HepG2 (cell line): Measurements from ENCODE around the gene CCDC117. TPM values are rescaled to one million over a fixed set of nuclear protein-coding genes. Genes with fewer than 3 reads are reported as not detected.

Experiments
- ISX ChIP-seq: sonication (generic); formaldehyde crosslinking; conservative IDR thresholded peaks from 2 replicates; pipeline ENCODE4 v1.5.0; 2020; ENCODE audit warnings: missing genetic modification reagents
- NR2C2 ChIP-seq: sonication (generic); formaldehyde crosslinking; IDR thresholded peaks from 2 replicates; pipeline ENCODE4 v1.4.0; 2020; ENCODE audit warnings: missing genetic modification reagents, mild to moderate bottlenecking, moderate library complexity, borderline replicate concordance
- ONECUT2 ChIP-seq: sonication (generic); formaldehyde crosslinking; IDR thresholded peaks from 2 replicates; pipeline ENCODE4 v1.4.0; 2020; ENCODE audit warnings: missing genetic modification reagents
- POLR2A ChIP-seq, 2 experiments: IDR thresholded peaks; 2 replicates each; pipeline ENCODE4 v1.6.1; 2011; ENCODE audit warnings: low read depth in 2 of 2, low read length in 2 of 2, mild to moderate bottlenecking in 1 of 2, moderate library complexity in 1 of 2; ENCODE audit not compliant: insufficient read depth in 1 of 2
- XBP1 ChIP-seq: sonication (generic); formaldehyde crosslinking; IDR thresholded peaks from 2 replicates; pipeline ENCODE4 v1.5.0; 2020; ENCODE audit warnings: missing genetic modification reagents
- ZNF101 ChIP-seq: sonication (generic); formaldehyde crosslinking; IDR thresholded peaks from 2 replicates; pipeline ENCODE4 v1.4.0; 2020; ENCODE audit warnings: mild to moderate bottlenecking, low read depth, missing genetic modification reagents, borderline replicate concordance
- ZNF296 ChIP-seq: sonication (generic); formaldehyde crosslinking; conservative IDR thresholded peaks from 2 replicates; pipeline ENCODE4 v1.5.0; 2020; ENCODE audit warnings: mild to moderate bottlenecking, missing genetic modification reagents
- ZNF44 ChIP-seq: sonication (generic); formaldehyde crosslinking; IDR thresholded peaks from 2 replicates; pipeline ENCODE4 v1.5.1; 2020; ENCODE audit warnings: mild to moderate bottlenecking, missing genetic modification reagents
- ZNF766 ChIP-seq: sonication (generic); formaldehyde crosslinking; IDR thresholded peaks from 2 replicates; pipeline ENCODE4 v1.5.0; 2020; ENCODE audit warnings: missing genetic modification reagents, borderline replicate concordance
- ZNF781 ChIP-seq: sonication (generic); formaldehyde crosslinking; IDR thresholded peaks from 2 replicates; pipeline ENCODE4 v1.5.1; 2020; ENCODE audit warnings: borderline replicate concordance, mild to moderate bottlenecking, missing genetic modification reagents; ENCODE audit errors: not compliant biosample characterization
- polyA plus RNA-seq, 8 experiments: library from polyadenylated mRNA; depleted of rRNA in 3 of 8; stranded (reverse) in 7 of 8; unstranded in 1 of 8; fragments of >200 nt; fragmentation: Illumina TruSeq in 4 of 8; extraction: Trizol in 4 of 8; gene quantifications; 2 replicates each; pipeline versions ENCODE4 v1.2.1 to v1.2.3, GENCODE V29; 2011 to 2016; ENCODE audit warnings: low read depth in 4 of 8, missing spikeins in 1 of 8, mixed read lengths in 1 of 8; ENCODE audit not compliant: insufficient read depth in 1 of 8
- total RNA-seq, 5 experiments: library from RNA; depleted of rRNA; stranded (reverse); fragments of >200 nt; fragmentation: Illumina TruSeq; extraction: Trizol; gene quantifications; 2 replicates each; pipeline ENCODE4 v1.2.3, GENCODE V29; 2016; ENCODE audit warnings: low read depth in 1 of 5
- TF ChIP-seq, protein P1 (sequence below): sonication (generic); formaldehyde crosslinking; IDR thresholded peaks from 2 replicates; pipeline ENCODE4 v1.5.0; 2020; ENCODE audit warnings: missing genetic modification reagents
- TF ChIP-seq, protein P2 (sequence below), 2 experiments: sonication (generic) in 1 of 2; formaldehyde crosslinking in 1 of 2; IDR thresholded peaks; 2 replicates each; pipeline versions ENCODE4 v1.4.0 to v1.6.1; 2018 to 2020; ENCODE audit warnings: missing genetic modification reagents in 2 of 2, borderline replicate concordance in 1 of 2, low read depth in 1 of 2, mild to moderate bottlenecking in 1 of 2, missing biosample characterization in 1 of 2
- TF ChIP-seq, protein P3 (sequence below): sonication (generic); formaldehyde crosslinking; IDR thresholded peaks from 2 replicates; pipeline ENCODE4 v1.4.0; 2020; ENCODE audit warnings: missing genetic modification reagents
- TF ChIP-seq, protein P4 (sequence below): sonication (generic); formaldehyde crosslinking; conservative IDR thresholded peaks from 2 replicates; pipeline ENCODE4 v1.4.0; 2020; ENCODE audit warnings: mild to moderate bottlenecking, missing genetic modification reagents, moderate library complexity

CCDC117 gene
- total and polyA plus RNA-seq, 2 of the 13 experiments (the other 11 are each of a cell fraction or from before 2014, with no cell fraction given), result 12.6 to 34.2 TPM

GRCh38 chr22:28798810-28799605 lies 26.5 kb downstream of the CCDC117 start (continued):
- no peak for TF ChIP-seq ZNF781
- peak; percentile 48 to 89; a peak in 2 of 4 replicates for TF ChIP-seq POLR2A (IDR thresholded peaks at IDR 0.05; ENCODE audit: insufficient read depth in 1 of 2, low read depth in 2 of 2, low read length in 2 of 2)
- TF ChIP-seq, protein P1, sequence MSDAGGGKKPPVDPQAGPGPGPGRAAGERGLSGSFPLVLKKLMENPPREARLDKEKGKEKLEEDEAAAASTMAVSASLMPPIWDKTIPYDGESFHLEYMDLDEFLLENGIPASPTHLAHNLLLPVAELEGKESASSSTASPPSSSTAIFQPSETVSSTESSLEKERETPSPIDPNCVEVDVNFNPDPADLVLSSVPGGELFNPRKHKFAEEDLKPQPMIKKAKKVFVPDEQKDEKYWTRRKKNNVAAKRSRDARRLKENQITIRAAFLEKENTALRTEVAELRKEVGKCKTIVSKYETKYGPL (CRISPR knock-in tag), result no peak
- no peak for TF ChIP-seq ISX (CRISPR knock-in tag)
- TF ChIP-seq ONECUT2 (CRISPR knock-in tag), result no peak
- no peak; the same call in 1 of the 2 replicates for TF ChIP-seq NR2C2 (CRISPR knock-in tag)
- TF ChIP-seq, protein P2, sequence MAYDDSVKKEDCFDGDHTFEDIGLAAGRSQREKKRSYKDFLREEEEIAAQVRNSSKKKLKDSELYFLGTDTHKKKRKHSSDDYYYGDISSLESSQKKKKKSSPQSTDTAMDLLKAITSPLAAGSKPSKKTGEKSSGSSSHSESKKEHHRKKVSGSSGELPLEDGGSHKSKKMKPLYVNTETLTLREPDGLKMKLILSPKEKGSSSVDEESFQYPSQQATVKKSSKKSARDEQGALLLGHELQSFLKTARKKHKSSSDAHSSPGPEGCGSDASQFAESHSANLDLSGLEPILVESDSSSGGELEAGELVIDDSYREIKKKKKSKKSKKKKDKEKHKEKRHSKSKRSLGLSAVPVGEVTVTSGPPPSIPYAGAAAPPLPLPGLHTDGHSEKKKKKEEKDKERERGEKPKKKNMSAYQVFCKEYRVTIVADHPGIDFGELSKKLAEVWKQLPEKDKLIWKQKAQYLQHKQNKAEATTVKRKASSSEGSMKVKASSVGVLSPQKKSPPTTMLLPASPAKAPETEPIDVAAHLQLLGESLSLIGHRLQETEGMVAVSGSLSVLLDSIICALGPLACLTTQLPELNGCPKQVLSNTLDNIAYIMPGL (CRISPR knock-in tag; IDR thresholded peaks at IDR 0.05; ENCODE audit: borderline replicate concordance in 1 of 2, low read depth in 1 of 2), result no peak
- TF ChIP-seq, protein P3, sequence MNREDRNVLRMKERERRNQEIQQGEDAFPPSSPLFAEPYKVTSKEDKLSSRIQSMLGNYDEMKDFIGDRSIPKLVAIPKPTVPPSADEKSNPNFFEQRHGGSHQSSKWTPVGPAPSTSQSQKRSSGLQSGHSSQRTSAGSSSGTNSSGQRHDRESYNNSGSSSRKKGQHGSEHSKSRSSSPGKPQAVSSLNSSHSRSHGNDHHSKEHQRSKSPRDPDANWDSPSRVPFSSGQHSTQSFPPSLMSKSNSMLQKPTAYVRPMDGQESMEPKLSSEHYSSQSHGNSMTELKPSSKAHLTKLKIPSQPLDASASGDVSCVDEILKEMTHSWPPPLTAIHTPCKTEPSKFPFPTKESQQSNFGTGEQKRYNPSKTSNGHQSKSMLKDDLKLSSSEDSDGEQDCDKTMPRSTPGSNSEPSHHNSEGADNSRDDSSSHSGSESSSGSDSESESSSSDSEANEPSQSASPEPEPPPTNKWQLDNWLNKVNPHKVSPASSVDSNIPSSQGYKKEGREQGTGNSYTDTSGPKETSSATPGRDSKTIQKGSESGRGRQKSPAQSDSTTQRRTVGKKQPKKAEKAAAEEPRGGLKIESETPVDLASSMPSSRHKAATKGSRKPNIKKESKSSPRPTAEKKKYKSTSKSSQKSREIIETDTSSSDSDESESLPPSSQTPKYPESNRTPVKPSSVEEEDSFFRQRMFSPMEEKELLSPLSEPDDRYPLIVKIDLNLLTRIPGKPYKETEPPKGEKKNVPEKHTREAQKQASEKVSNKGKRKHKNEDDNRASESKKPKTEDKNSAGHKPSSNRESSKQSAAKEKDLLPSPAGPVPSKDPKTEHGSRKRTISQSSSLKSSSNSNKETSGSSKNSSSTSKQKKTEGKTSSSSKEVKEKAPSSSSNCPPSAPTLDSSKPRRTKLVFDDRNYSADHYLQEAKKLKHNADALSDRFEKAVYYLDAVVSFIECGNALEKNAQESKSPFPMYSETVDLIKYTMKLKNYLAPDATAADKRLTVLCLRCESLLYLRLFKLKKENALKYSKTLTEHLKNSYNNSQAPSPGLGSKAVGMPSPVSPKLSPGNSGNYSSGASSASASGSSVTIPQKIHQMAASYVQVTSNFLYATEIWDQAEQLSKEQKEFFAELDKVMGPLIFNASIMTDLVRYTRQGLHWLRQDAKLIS (CRISPR knock-in tag), result peak; percentile 87
- no peak for TF ChIP-seq ZNF766 (CRISPR knock-in tag)
- no peak for TF ChIP-seq ZNF101 (CRISPR knock-in tag)
- no peak for TF ChIP-seq ZNF44 (CRISPR knock-in tag)
- TF ChIP-seq ZNF296 (CRISPR knock-in tag), result no peak
- TF ChIP-seq XBP1, result no peak
- TF ChIP-seq, protein P4, sequence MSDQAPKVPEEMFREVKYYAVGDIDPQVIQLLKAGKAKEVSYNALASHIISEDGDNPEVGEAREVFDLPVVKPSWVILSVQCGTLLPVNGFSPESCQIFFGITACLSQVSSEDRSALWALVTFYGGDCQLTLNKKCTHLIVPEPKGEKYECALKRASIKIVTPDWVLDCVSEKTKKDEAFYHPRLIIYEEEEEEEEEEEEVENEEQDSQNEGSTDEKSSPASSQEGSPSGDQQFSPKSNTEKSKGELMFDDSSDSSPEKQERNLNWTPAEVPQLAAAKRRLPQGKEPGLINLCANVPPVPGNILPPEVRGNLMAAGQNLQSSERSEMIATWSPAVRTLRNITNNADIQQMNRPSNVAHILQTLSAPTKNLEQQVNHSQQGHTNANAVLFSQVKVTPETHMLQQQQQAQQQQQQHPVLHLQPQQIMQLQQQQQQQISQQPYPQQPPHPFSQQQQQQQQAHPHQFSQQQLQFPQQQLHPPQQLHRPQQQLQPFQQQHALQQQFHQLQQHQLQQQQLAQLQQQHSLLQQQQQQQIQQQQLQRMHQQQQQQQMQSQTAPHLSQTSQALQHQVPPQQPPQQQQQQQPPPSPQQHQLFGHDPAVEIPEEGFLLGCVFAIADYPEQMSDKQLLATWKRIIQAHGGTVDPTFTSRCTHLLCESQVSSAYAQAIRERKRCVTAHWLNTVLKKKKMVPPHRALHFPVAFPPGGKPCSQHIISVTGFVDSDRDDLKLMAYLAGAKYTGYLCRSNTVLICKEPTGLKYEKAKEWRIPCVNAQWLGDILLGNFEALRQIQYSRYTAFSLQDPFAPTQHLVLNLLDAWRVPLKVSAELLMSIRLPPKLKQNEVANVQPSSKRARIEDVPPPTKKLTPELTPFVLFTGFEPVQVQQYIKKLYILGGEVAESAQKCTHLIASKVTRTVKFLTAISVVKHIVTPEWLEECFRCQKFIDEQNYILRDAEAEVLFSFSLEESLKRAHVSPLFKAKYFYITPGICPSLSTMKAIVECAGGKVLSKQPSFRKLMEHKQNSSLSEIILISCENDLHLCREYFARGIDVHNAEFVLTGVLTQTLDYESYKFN (CRISPR knock-in tag), result no peak
